ENCODE data around the gene NLRP3. TPM values are rescaled to one million over a fixed set of nuclear protein-coding genes. Genes with fewer than 3 reads are reported as not detected.
A peak's percentile ranks its signal among the peaks of the same experiment; 100 is the strongest.

The NLRP3 gene
- total RNA-seq, 2 experiments from 2014 or later: 7.8 to 8.5 TPM

- Mint-ChIP-seq H3K27ac (no peak overlapping the region), H3K4me3 (no peak overlapping the region), H3K4me1 (ENCODE audit: low read depth) (no peaks in the 10 kb centered on the region), H3K9me3 (no peaks in the 10 kb centered on the region), H3K36me3 (ENCODE audit: low read depth) (peaks cover 76% of the 10 kb centered on the region), H3K27me3 (no peaks in the 10 kb centered on the region)
- DNase-seq (peak in 1 of 14 experiments; percentile 48), ATAC-seq (ENCODE audit: poor library complexity) (no peak)
- Histone ChIP-seq H3K4me1 (ENCODE audit: insufficient read depth, low read length) (no peaks in the 10 kb centered on the region), H3K27ac (ENCODE audit: low read depth in 1 of 2, low read length in 2 of 2) (no peak overlapping the region), H3K36me3 (ENCODE audit: insufficient read depth, low read length) (peaks cover 49% of the 10 kb centered on the region), H3K4me3 (ENCODE audit: low read length) (no peak overlapping the region), H3K27me3 (ENCODE audit: control insufficient read depth in 1 of 2, insufficient read depth in 2 of 2, low read length in 2 of 2) (no peaks in the 10 kb centered on the region), H3K9me3 (ENCODE audit: control insufficient read depth in 1 of 2, insufficient read depth in 1 of 2, low read length in 2 of 2) (no peaks in the 10 kb centered on the region)
- POLR2A ChIA-PET: no interaction called here
- intact Hi-C loops (cut with DNase I, micrococcal nuclease): loop anchor here in 1 of 2 experiments (5.0 kb wide), 1 partner anchor 33 kb away; no protein-coding TSS in a partner anchor
- TF ChIP-seq, protein P1, sequence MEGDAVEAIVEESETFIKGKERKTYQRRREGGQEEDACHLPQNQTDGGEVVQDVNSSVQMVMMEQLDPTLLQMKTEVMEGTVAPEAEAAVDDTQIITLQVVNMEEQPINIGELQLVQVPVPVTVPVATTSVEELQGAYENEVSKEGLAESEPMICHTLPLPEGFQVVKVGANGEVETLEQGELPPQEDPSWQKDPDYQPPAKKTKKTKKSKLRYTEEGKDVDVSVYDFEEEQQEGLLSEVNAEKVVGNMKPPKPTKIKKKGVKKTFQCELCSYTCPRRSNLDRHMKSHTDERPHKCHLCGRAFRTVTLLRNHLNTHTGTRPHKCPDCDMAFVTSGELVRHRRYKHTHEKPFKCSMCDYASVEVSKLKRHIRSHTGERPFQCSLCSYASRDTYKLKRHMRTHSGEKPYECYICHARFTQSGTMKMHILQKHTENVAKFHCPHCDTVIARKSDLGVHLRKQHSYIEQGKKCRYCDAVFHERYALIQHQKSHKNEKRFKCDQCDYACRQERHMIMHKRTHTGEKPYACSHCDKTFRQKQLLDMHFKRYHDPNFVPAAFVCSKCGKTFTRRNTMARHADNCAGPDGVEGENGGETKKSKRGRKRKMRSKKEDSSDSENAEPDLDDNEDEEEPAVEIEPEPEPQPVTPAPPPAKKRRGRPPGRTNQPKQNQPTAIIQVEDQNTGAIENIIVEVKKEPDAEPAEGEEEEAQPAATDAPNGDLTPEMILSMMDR (IDR thresholded peaks at IDR 0.05): no peak
- CTCF ChIA-PET: no interaction called here
These were observed 19.2 kb downstream of the NLRP3 start for GRCh38 chr1:247435030-247435758.

GRCh38 chr1:247435759-247436147 is 19.8 kb downstream of the NLRP3 start:
- Histone ChIP-seq H3K4me1 (ENCODE audit: insufficient read depth, low read length) (no peaks in the 10 kb centered on the region), H3K36me3 (ENCODE audit: insufficient read depth, low read length) (peaks cover 49% of the 10 kb centered on the region), H3K27me3 (ENCODE audit: control insufficient read depth in 1 of 2, insufficient read depth in 2 of 2, low read length in 2 of 2) (no peaks in the 10 kb centered on the region), H3K9me3 (ENCODE audit: control insufficient read depth in 1 of 2, insufficient read depth in 1 of 2, low read length in 2 of 2) (no peaks in the 10 kb centered on the region), H3K27ac (ENCODE audit: low read depth in 1 of 2, low read length in 2 of 2) (no peak overlapping the region), H3K4me3 (ENCODE audit: low read length) (no peak overlapping the region)
- no peak for DNase-seq
- H3K27ac Mint-ChIP-seq: no peak overlapping the region
- no peaks in the 10 kb centered on the region for H3K4me1 Mint-ChIP-seq (ENCODE audit: low read depth)
- H3K27me3 Mint-ChIP-seq: no peaks in the 10 kb centered on the region
- intact Hi-C loops (cut with DNase I, micrococcal nuclease): loop anchor here in 1 of 2 experiments (5.0 kb wide), 1 partner anchor 33 kb away; no protein-coding TSS in a partner anchor
- ChIA-PET POLR2A (no interaction called here), CTCF (no interaction called here)
- TF ChIP-seq, protein P1 (IDR thresholded peaks at IDR 0.05): no peak
- no peak for ATAC-seq (ENCODE audit: poor library complexity)
- H3K4me3 Mint-ChIP-seq: no peak overlapping the region
- H3K36me3 Mint-ChIP-seq (ENCODE audit: low read depth): peaks cover 79% of the 10 kb centered on the region
- H3K9me3 Mint-ChIP-seq: no peaks in the 10 kb centered on the region

GRCh38 chr1:247437551-247438505 is 21.9 kb downstream of the NLRP3 start:
- intact Hi-C loops (cut with DNase I, micrococcal nuclease): loop anchor here in 1 of 2 experiments (5.0 kb wide), 1 partner anchor 36 kb away; no protein-coding TSS in a partner anchor
- Histone ChIP-seq H3K9me3 (ENCODE audit: control insufficient read depth in 1 of 2, insufficient read depth in 1 of 2, low read length in 2 of 2) (no peaks in the 10 kb centered on the region), H3K4me1 (ENCODE audit: insufficient read depth, low read length) (no peaks in the 10 kb centered on the region), H3K27me3 (ENCODE audit: control insufficient read depth in 1 of 2, insufficient read depth in 2 of 2, low read length in 2 of 2) (no peaks in the 10 kb centered on the region), H3K27ac (ENCODE audit: low read depth in 1 of 2, low read length in 2 of 2) (no peak overlapping the region), H3K36me3 (ENCODE audit: insufficient read depth, low read length) (peaks cover 42% of the 10 kb centered on the region), H3K4me3 (ENCODE audit: low read length) (no peak overlapping the region)
- CTCF ChIA-PET: interaction anchor here (0.9 kb wide), 1 partner anchor 47 kb away, joined by 5 read pairs; no protein-coding TSS in a partner anchor
- Mint-ChIP-seq H3K36me3 (ENCODE audit: low read depth) (peaks cover 81% of the 10 kb centered on the region), H3K27ac (no peak overlapping the region), H3K4me1 (ENCODE audit: low read depth) (no peaks in the 10 kb centered on the region), H3K9me3 (no peaks in the 10 kb centered on the region), H3K4me3 (no peak overlapping the region), H3K27me3 (no peaks in the 10 kb centered on the region)
- ATAC-seq (ENCODE audit: poor library complexity) (no peak), DNase-seq (peak in 1 of 14 experiments; percentile 36)
- POLR2A ChIA-PET: no interaction called here
- TF ChIP-seq, protein P1 (IDR thresholded peaks at IDR 0.05): no peak

Measured in CD4-positive, alpha-beta T cell (primary cell).